Astrocyte (in vitro differentiated cells and primary cell): Measurements from ENCODE around the gene MCTP2. TPM values are rescaled to one million over a fixed set of nuclear protein-coding genes. Genes with fewer than 3 reads are reported as not detected.

Source experiments
- DNase-seq: peaks from one replicate; pipeline ENCODE4 v3.0.0-alpha.2; 2010; ENCODE audit warnings: low read depth
- FAIRE-seq: peaks from 2 replicates; lab custom pipeline; 2011; peaks lifted over from hg19 to GRCh38; lab: Jason Lieb, UNC
- H2AFZ ChIP-seq: 2 replicates; pipeline ENCODE4 v1.6.0; 2012; ENCODE audit warnings: low read depth, low read length, inconsistent platforms
- H3K27ac ChIP-seq: 2 replicates; pipeline ENCODE4 v1.5.1; 2011; ENCODE audit warnings: low read depth, low read length, inconsistent platforms
- H3K27me3 ChIP-seq: 2 replicates; pipeline ENCODE4 v1.6.0; 2011; ENCODE audit warnings: low read length, inconsistent platforms; ENCODE audit not compliant: insufficient read depth
- H3K36me3 ChIP-seq: 2 replicates; pipeline ENCODE4 v1.5.1; 2011; ENCODE audit warnings: low read length, inconsistent platforms; ENCODE audit not compliant: insufficient read depth
- H3K4me1 ChIP-seq: 2 replicates; pipeline ENCODE4 v1.5.1; 2011; ENCODE audit warnings: low read length, inconsistent platforms; ENCODE audit not compliant: insufficient read depth
- H3K4me2 ChIP-seq: 2 replicates; pipeline ENCODE4 v1.6.0; 2012; ENCODE audit warnings: low read length, inconsistent platforms
- H3K4me3 ChIP-seq: 2 replicates; pipeline ENCODE4 v1.5.1; 2011; ENCODE audit warnings: low read depth, mild to moderate bottlenecking, low read length, inconsistent platforms; ENCODE audit not compliant: insufficient read depth
- H3K79me2 ChIP-seq: 2 replicates; pipeline ENCODE4 v1.6.0; 2012; ENCODE audit warnings: mild to moderate bottlenecking, low read length, inconsistent platforms; ENCODE audit not compliant: insufficient read depth
- H3K9ac ChIP-seq: 2 replicates; pipeline ENCODE4 v1.6.0; 2012; ENCODE audit warnings: mild to moderate bottlenecking, low read length, inconsistent platforms
- H3K9me3 ChIP-seq: 2 replicates; pipeline ENCODE4 v1.5.1; 2012; ENCODE audit warnings: low read depth, mild to moderate bottlenecking, low read length, inconsistent platforms; ENCODE audit not compliant: insufficient read depth
- H4K20me1 ChIP-seq: 2 replicates; pipeline ENCODE4 v1.6.0; 2012; ENCODE audit warnings: low read length, inconsistent platforms; ENCODE audit not compliant: insufficient read depth
- H3K27ac Mint-ChIP-seq: one replicate; pipeline ENCODE4 v1.8.0; 2021; ENCODE audit warnings: mild to moderate bottlenecking, mixed read lengths; ENCODE audit not compliant: unreplicated experiment
- H3K27me3 Mint-ChIP-seq: one replicate; pipeline ENCODE4 v1.8.0; 2021; ENCODE audit warnings: low read depth, mixed read lengths; ENCODE audit not compliant: unreplicated experiment
- H3K36me3 Mint-ChIP-seq: one replicate; pipeline ENCODE4 v1.8.0; 2021; ENCODE audit warnings: low read depth, mixed read lengths; ENCODE audit not compliant: unreplicated experiment
- H3K4me1 Mint-ChIP-seq: one replicate; pipeline ENCODE4 v1.8.0; 2021; ENCODE audit warnings: low read depth, mixed read lengths; ENCODE audit not compliant: unreplicated experiment
- H3K4me3 Mint-ChIP-seq: one replicate; pipeline ENCODE4 v1.8.0; 2021; ENCODE audit warnings: mild to moderate bottlenecking, moderate library complexity, mixed read lengths; ENCODE audit not compliant: unreplicated experiment
- H3K9me3 Mint-ChIP-seq: one replicate; pipeline ENCODE4 v1.8.0; 2021; ENCODE audit warnings: mild to moderate bottlenecking, mixed read lengths; ENCODE audit not compliant: unreplicated experiment
- CTCF ChIP-seq: IDR thresholded peaks from 2 replicates; pipeline ENCODE4 v1.5.1; 2011; ENCODE audit warnings: low read depth, mild to moderate bottlenecking, inconsistent platforms, low read length, moderate library complexity; ENCODE audit not compliant: insufficient read depth
- EZH2 ChIP-seq: IDR thresholded peaks from 2 replicates; pipeline ENCODE4 v1.6.1; 2012; ENCODE audit warnings: mild to moderate bottlenecking, low read length, inconsistent platforms; ENCODE audit not compliant: insufficient read depth
- total RNA-seq: library from RNA; stranded (reverse); gene quantifications from 2 replicates; pipeline ENCODE4 v1.2.1, GENCODE V29; 2021

Gene MCTP2
- total RNA-seq, 1 donor from 2014 or later, result 2.6 TPM

- Histone ChIP-seq H3K9ac (no peak overlapping the region), H3K4me3 (no peak overlapping the region), H2AFZ (no peak overlapping the region), H3K27ac (no peak overlapping the region), H3K4me1 (no peaks in the 10 kb centered on the region), H3K9me3 (no peaks in the 10 kb centered on the region), H3K36me3 (no peaks in the 10 kb centered on the region), H3K27me3 (no peaks in the 10 kb centered on the region), H4K20me1 (no peaks in the 10 kb centered on the region), H3K4me2 (no peak overlapping the region), H3K79me2 (no peaks in the 10 kb centered on the region)
- Mint-ChIP-seq H3K36me3 (no peaks in the 10 kb centered on the region), H3K4me1 (peaks cover 3% of the 10 kb centered on the region), H3K4me3 (no peak overlapping the region), H3K9me3 (no peaks in the 10 kb centered on the region), H3K27me3 (no peaks in the 10 kb centered on the region), H3K27ac (no peak overlapping the region)
- peak; percentile 0 for DNase-seq
- TF ChIP-seq CTCF (no peak), EZH2 (no peak)
- no peak for FAIRE-seq
These were observed 139.0 kb downstream of the MCTP2 start for GRCh38 chr15:94370206-94370935.

- no peak overlapping the region for H3K4me2 ChIP-seq
- no peak overlapping the region for H3K4me3 Mint-ChIP-seq
- no peaks in the 10 kb centered on the region for H3K27me3 ChIP-seq
- H3K36me3 Mint-ChIP-seq, result no peaks in the 10 kb centered on the region
- no peak overlapping the region for H3K4me3 ChIP-seq
- no peaks in the 10 kb centered on the region for H4K20me1 ChIP-seq
- FAIRE-seq (no peak), DNase-seq (no peak)
- no peaks in the 10 kb centered on the region for H3K9me3 Mint-ChIP-seq
- H2AFZ ChIP-seq, result no peak overlapping the region
- H3K4me1 Mint-ChIP-seq, result peaks cover 3% of the 10 kb centered on the region
- no peak overlapping the region for H3K27ac ChIP-seq
- no peaks in the 10 kb centered on the region for H3K27me3 Mint-ChIP-seq
- H3K4me1 ChIP-seq, result no peaks in the 10 kb centered on the region
- no peak overlapping the region for H3K27ac Mint-ChIP-seq
- TF ChIP-seq CTCF (no peak), EZH2 (no peak)
- H3K36me3 ChIP-seq, result no peaks in the 10 kb centered on the region
- H3K79me2 ChIP-seq, result no peaks in the 10 kb centered on the region
- H3K9me3 ChIP-seq, result no peaks in the 10 kb centered on the region
- H3K9ac ChIP-seq, result no peak overlapping the region
These were observed 139.6 kb downstream of the MCTP2 start for GRCh38 chr15:94370936-94371285.

GRCh38 chr15:94372821-94373220 lies 141.5 kb downstream of the MCTP2 start:
- no peaks in the 10 kb centered on the region for H3K9me3 ChIP-seq
- FAIRE-seq (no peak), DNase-seq (no peak)
- no peak overlapping the region for H3K4me2 ChIP-seq
- Mint-ChIP-seq H3K9me3 (no peaks in the 10 kb centered on the region), H3K27me3 (no peaks in the 10 kb centered on the region), H3K36me3 (no peaks in the 10 kb centered on the region), H3K27ac (no peak overlapping the region), H3K4me1 (no peaks in the 10 kb centered on the region), H3K4me3 (no peak overlapping the region)
- TF ChIP-seq CTCF (no peak), EZH2 (no peak)
- H3K27me3 ChIP-seq, result no peaks in the 10 kb centered on the region
- H3K4me3 ChIP-seq, result no peak overlapping the region
- H3K4me1 ChIP-seq, result no peaks in the 10 kb centered on the region
- H4K20me1 ChIP-seq, result no peaks in the 10 kb centered on the region
- H2AFZ ChIP-seq, result no peak overlapping the region
- no peaks in the 10 kb centered on the region for H3K79me2 ChIP-seq
- no peak overlapping the region for H3K9ac ChIP-seq
- no peaks in the 10 kb centered on the region for H3K36me3 ChIP-seq
- H3K27ac ChIP-seq, result no peak overlapping the region
